Panc1 (cell line): ENCODE results near the gene TMEM187. TPM values are rescaled to one million over a fixed set of nuclear protein-coding genes. Genes with fewer than 3 reads are reported as not detected.

Experiments
- ATAC-seq: fragments of 200-7000 bp; cut with Tn5 transposase; 2 replicates; pipeline ENCODE4 v1.9.1; 2020; ENCODE audit warnings: mild to moderate bottlenecking, moderate library complexity
- BruUV-seq: library from RNA; stranded (reverse); fragments of 400-500 nt; replicated peaks from 2 replicates; lab custom pipeline; 2021; lab: Mats Ljungman, UMichigan
- CTCF ChIA-PET: fragments of 300-600 bp; sonication (Branson Sonifier 250); formaldehyde crosslinking; loops from one replicate; lab custom pipeline; 2022; ENCODE audit warnings: antibody characterized with exemption; lab: Charles Lee
- POLR2A ChIA-PET: fragments of 300-600 bp; sonication (Branson Sonifier 250); formaldehyde crosslinking; loops from one replicate; lab custom pipeline; 2022; ENCODE audit warnings: antibody characterized with exemption; lab: Charles Lee
- DNase-seq: peaks from one replicate; pipeline ENCODE4 v3.0.0-alpha.2; 2010; ENCODE audit warnings: low read depth, low spot score
- H3K27ac ChIP-seq: 2 replicates; pipeline ENCODE4 v1.5.1; 2011; ENCODE audit warnings: mild to moderate bottlenecking, low read length, inconsistent platforms
- H3K27me3 ChIP-seq: fragments of 200-500 bp; sonication (Bioruptor generic); 2 replicates; pipeline ENCODE4 v1.6.0; 2014; ENCODE audit warnings: low read length, inconsistent platforms; ENCODE audit not compliant: control insufficient read depth, insufficient read depth
- H3K36me3 ChIP-seq: fragments of 200-500 bp; sonication (Bioruptor generic); 2 replicates; pipeline ENCODE4 v1.5.1; 2014; ENCODE audit warnings: inconsistent platforms, mild to moderate bottlenecking, low read length, moderate library complexity; ENCODE audit not compliant: control insufficient read depth, insufficient read depth
- H3K4me1 ChIP-seq: 2 replicates; pipeline ENCODE4 v1.5.1; 2011; ENCODE audit warnings: inconsistent platforms, mild to moderate bottlenecking, low read length, moderate library complexity; ENCODE audit not compliant: control insufficient read depth, insufficient read depth
- H3K4me3 ChIP-seq, 2 experiments: 2 replicates each; pipeline ENCODE4 v1.5.1; 2011 to 2012; ENCODE audit warnings: low read depth in 2 of 2, low read length in 2 of 2, mild to moderate bottlenecking in 2 of 2, inconsistent platforms in 1 of 2, moderate library complexity in 1 of 2
- H3K9me3 ChIP-seq: fragments of 200-500 bp; sonication (Bioruptor generic); 2 replicates; pipeline ENCODE4 v1.5.1; 2014; ENCODE audit warnings: low read depth, mild to moderate bottlenecking, inconsistent platforms, low read length, moderate library complexity; ENCODE audit not compliant: control insufficient read depth, insufficient read depth
- POLR2AphosphoS5 ChIP-seq: IDR thresholded peaks from 2 replicates; pipeline ENCODE4 v1.6.1; 2012; ENCODE audit warnings: mild to moderate bottlenecking, low read depth, low read length, moderate library complexity
- SIN3A ChIP-seq: IDR thresholded peaks from 2 replicates; pipeline ENCODE4 v1.6.1; 2012; ENCODE audit warnings: low read depth, mild to moderate bottlenecking, low read length, moderate library complexity, borderline replicate concordance; ENCODE audit not compliant: insufficient read depth
- TCF7L2 ChIP-seq: IDR thresholded peaks from 2 replicates; pipeline ENCODE4 v1.6.1; 2011; ENCODE audit warnings: mild to moderate bottlenecking, low read depth, low read length, inconsistent platforms
- in situ Hi-C: cut with HindIII; loops from 2 replicates; pipeline ENCODE4 v1.10.0; 2016; ENCODE audit warnings: low sequenced_read_pairs, low pct_unique_long_range_greater_than_20kb
- intact Hi-C: fragments of 100-400 bp; cut with micrococcal nuclease; formaldehyde crosslinking; loops from one replicate; pipeline ENCODE4 v1.10.0; 2022; ENCODE audit not compliant: unreplicated experiment
- total RNA-seq: library from RNA; stranded (reverse); gene quantifications from one replicate; pipeline ENCODE4 v1.2.1, GENCODE V29; 2021; ENCODE audit not compliant: unreplicated experiment
- TF ChIP-seq, protein P1 (sequence below), 2 experiments: IDR thresholded peaks; 2 replicates each; pipeline ENCODE4 v1.6.1; 2011 to 2012; ENCODE audit warnings: low read depth in 2 of 2, control low read depth in 1 of 2, low read length in 1 of 2, mild to moderate bottlenecking in 1 of 2, moderate library complexity in 1 of 2; ENCODE audit not compliant: insufficient read depth in 1 of 2
- TF ChIP-seq, protein P2 (sequence below): fragments of 450-650 bp; IDR thresholded peaks from 2 replicates; pipeline ENCODE4 v1.5.1; 2017; ENCODE audit warnings: mild to moderate bottlenecking

TMEM187 gene
- total RNA-seq, 1 experiment from 2014 or later = 15.7 TPM

DNA sequence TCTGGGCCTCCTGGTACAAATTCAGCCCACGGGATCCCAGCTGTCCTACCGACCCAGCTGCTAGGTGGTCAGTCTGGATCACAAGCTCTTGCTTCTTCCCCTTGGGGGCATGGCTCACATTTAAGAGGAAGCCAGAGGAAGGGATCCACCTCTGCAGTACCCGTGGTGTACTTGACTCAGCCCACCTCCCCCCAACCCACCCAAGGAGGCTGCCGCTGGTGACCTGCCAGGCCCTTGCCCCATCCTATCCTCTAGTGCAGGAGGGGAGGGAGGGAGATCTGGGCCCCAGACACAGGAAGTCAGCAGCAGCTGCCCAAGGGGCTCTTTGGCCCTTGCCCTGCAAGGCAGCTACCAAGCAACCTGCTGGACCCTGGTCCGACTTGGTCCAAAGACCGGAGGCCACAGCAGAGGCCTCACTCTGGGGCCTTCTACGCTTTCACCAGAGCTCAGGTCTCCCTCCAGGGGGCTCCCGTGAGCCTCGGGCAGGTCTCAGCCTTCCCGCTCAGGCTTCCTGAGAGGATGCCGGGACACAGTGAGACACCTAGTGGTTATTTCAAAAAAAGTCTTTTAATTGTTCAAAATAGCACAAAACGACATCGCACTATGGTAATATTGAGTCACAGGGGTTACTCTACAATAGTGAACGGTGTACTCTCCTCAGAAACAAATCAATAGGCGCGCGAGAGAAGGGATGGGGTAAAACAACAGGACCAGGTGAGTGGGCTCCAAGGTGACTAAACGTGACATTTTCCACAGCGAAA is 25.4 kb upstream of the TMEM187 start:
- DNase-seq = no peak
- intact Hi-C loops (loop anchor here (2.0 kb wide), 1 partner anchor 22 kb away; no protein-coding TSS in a partner anchor), in situ Hi-C loops (no loop called here)
- TF ChIP-seq SIN3A (no peak), TCF7L2 (no peak), POLR2AphosphoS5 (peak; percentile 18; the same call in 1 of the 2 replicates)
- TF ChIP-seq, protein P1, sequence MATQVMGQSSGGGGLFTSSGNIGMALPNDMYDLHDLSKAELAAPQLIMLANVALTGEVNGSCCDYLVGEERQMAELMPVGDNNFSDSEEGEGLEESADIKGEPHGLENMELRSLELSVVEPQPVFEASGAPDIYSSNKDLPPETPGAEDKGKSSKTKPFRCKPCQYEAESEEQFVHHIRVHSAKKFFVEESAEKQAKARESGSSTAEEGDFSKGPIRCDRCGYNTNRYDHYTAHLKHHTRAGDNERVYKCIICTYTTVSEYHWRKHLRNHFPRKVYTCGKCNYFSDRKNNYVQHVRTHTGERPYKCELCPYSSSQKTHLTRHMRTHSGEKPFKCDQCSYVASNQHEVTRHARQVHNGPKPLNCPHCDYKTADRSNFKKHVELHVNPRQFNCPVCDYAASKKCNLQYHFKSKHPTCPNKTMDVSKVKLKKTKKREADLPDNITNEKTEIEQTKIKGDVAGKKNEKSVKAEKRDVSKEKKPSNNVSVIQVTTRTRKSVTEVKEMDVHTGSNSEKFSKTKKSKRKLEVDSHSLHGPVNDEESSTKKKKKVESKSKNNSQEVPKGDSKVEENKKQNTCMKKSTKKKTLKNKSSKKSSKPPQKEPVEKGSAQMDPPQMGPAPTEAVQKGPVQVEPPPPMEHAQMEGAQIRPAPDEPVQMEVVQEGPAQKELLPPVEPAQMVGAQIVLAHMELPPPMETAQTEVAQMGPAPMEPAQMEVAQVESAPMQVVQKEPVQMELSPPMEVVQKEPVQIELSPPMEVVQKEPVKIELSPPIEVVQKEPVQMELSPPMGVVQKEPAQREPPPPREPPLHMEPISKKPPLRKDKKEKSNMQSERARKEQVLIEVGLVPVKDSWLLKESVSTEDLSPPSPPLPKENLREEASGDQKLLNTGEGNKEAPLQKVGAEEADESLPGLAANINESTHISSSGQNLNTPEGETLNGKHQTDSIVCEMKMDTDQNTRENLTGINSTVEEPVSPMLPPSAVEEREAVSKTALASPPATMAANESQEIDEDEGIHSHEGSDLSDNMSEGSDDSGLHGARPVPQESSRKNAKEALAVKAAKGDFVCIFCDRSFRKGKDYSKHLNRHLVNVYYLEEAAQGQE (IDR thresholded peaks at IDR 0.05; ENCODE audit: insufficient read depth in 1 of 2, low read depth in 2 of 2, low read length in 1 of 2) = no peak
- TF ChIP-seq, protein P2, sequence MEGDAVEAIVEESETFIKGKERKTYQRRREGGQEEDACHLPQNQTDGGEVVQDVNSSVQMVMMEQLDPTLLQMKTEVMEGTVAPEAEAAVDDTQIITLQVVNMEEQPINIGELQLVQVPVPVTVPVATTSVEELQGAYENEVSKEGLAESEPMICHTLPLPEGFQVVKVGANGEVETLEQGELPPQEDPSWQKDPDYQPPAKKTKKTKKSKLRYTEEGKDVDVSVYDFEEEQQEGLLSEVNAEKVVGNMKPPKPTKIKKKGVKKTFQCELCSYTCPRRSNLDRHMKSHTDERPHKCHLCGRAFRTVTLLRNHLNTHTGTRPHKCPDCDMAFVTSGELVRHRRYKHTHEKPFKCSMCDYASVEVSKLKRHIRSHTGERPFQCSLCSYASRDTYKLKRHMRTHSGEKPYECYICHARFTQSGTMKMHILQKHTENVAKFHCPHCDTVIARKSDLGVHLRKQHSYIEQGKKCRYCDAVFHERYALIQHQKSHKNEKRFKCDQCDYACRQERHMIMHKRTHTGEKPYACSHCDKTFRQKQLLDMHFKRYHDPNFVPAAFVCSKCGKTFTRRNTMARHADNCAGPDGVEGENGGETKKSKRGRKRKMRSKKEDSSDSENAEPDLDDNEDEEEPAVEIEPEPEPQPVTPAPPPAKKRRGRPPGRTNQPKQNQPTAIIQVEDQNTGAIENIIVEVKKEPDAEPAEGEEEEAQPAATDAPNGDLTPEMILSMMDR = no peak
- no peaks in the 10 kb centered on the region for H3K27me3 ChIP-seq
- H3K36me3 ChIP-seq = no peaks in the 10 kb centered on the region; the same call in none of the 2 replicates
- POLR2A ChIA-PET = interaction anchor here (1.6 kb wide), 1 partner anchor 19 kb away, joined by 5 read pairs; no protein-coding TSS in a partner anchor
- CTCF ChIA-PET = interaction anchor here (0.6 to 4.8 kb wide), 9 partner anchors 12 to 181 kb away, joined by 3 to 45 read pairs (median 4); partner anchors contain the start of genes ARHGAP4 and NAA10
- peak; percentile 90 for ATAC-seq
- H3K27ac ChIP-seq = peak overlapping the region; percentile 56
- no peaks in the 10 kb centered on the region for H3K9me3 ChIP-seq
- peaks cover 22% of the 10 kb centered on the region for H3K4me1 ChIP-seq
- H3K4me3 ChIP-seq = no peak overlapping the region
- BruUV-seq = no TSS peak

DNA sequence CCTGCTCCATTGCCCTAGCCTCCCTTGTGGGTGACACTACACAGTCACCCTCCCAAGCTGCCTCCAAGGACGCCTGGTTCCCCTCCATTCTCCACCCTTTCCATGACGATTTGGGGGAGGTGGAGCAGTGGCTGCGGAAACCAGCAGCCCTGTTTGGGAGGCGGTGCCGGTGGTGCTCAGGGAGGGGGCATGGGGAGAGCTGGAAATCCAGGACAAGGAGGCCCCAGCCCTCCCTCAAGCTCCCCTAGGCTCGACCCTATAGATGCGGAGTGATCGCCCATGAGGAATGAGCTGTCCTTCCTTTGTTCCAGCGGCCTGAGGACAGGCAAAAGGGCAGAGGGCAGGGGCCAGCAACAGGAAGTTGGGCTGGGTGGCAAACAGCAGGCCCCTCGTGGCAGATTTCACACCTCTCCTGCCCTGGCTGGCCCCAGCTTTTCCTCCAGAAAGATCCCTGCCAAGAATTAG is 24.5 kb upstream of the TMEM187 start:
- Histone ChIP-seq H3K4me1 (peaks cover 22% of the 10 kb centered on the region), H3K4me3 (no peak overlapping the region), H3K9me3 (no peaks in the 10 kb centered on the region), H3K27ac (peak overlapping the region; percentile 56), H3K27me3 (no peaks in the 10 kb centered on the region), H3K36me3 (peaks cover 2% of the 10 kb centered on the region)
- TF ChIP-seq SIN3A (no peak), POLR2AphosphoS5 (no peak), TCF7L2 (no peak)
- TF ChIP-seq, protein P1 (IDR thresholded peaks at IDR 0.05; ENCODE audit: insufficient read depth in 1 of 2, low read depth in 2 of 2, low read length in 1 of 2) = no peak
- TF ChIP-seq, protein P2 = no peak
- BruUV-seq = no TSS peak
- intact Hi-C loops (no loop called here), in situ Hi-C loops (no loop called here)
- no peak for DNase-seq
- ChIA-PET POLR2A (interaction anchor here (1.6 kb wide), 1 partner anchor 20 kb away, joined by 5 read pairs; no protein-coding TSS in a partner anchor), CTCF (interaction anchor here (4.8 kb wide), 1 partner anchor 23 kb away, joined by 45 read pairs; the partner anchor contains the start of gene ARHGAP4)
- ATAC-seq = peak; percentile 15
